Measurements from ENCODE around the gene GPR45. TPM values are rescaled to one million over a fixed set of nuclear protein-coding genes. Genes with fewer than 3 reads are reported as not detected.
A peak's percentile ranks its signal among the peaks of the same experiment; 100 is the strongest.

The GPR45 gene
- total RNA-seq: not detected

GRCh38 chr2:105241443-105241842 lies at the start of gene GPR45:
TSS of gene GPR45 (plus strand) at chr2:105241743. CDS start at chr2:105241859, 116 bp downstream.
- Mint-ChIP-seq H3K27me3 (peaks cover 21% of the 10 kb centered on the region), H3K4me3 (no peak within 1 kb of the TSS), H3K27ac (no peak within 1 kb of the TSS), H3K9me3 (no peaks in the 10 kb centered on the region), H3K4me1 (peaks cover 10% of the 10 kb centered on the region), H3K36me3 (no peaks in the 10 kb centered on the region)
- no peak for DNase-seq

GRCh38 chr2:105194022-105194675 lies 47.4 kb upstream of the GPR45 start:
- Mint-ChIP-seq H3K36me3 (peaks cover 5% of the 10 kb centered on the region), H3K27ac (no peak overlapping the region), H3K9me3 (peaks cover 20% of the 10 kb centered on the region), H3K27me3 (peaks cover 27% of the 10 kb centered on the region), H3K4me1 (no peaks in the 10 kb centered on the region), H3K4me3 (no peak overlapping the region)
- no peak for DNase-seq

- H3K4me1 Mint-ChIP-seq: no peaks in the 10 kb centered on the region
- H3K27ac Mint-ChIP-seq: no peak overlapping the region
- H3K9me3 Mint-ChIP-seq: peaks cover 11% of the 10 kb centered on the region
- no peaks in the 10 kb centered on the region for H3K36me3 Mint-ChIP-seq
- H3K27me3 Mint-ChIP-seq: peaks cover 11% of the 10 kb centered on the region
- no peak overlapping the region for H3K4me3 Mint-ChIP-seq
- DNase-seq: no peak
These were observed 44.9 kb upstream of the GPR45 start for GRCh38 chr2:105196651-105197050.

GRCh38 chr2:105215586-105216192 lies 25.9 kb upstream of the GPR45 start:
- peaks cover 4% of the 10 kb centered on the region for H3K4me1 Mint-ChIP-seq
- DNase-seq: no peak
- H3K27ac Mint-ChIP-seq: no peak overlapping the region
- no peaks in the 10 kb centered on the region for H3K9me3 Mint-ChIP-seq
- no peak overlapping the region for H3K4me3 Mint-ChIP-seq
- H3K27me3 Mint-ChIP-seq: no peaks in the 10 kb centered on the region
- H3K36me3 Mint-ChIP-seq: no peaks in the 10 kb centered on the region

- no peak overlapping the region for H3K27ac Mint-ChIP-seq
- no peaks in the 10 kb centered on the region for H3K36me3 Mint-ChIP-seq
- H3K4me1 Mint-ChIP-seq: no peaks in the 10 kb centered on the region
- H3K27me3 Mint-ChIP-seq: peaks cover 4% of the 10 kb centered on the region
- DNase-seq: no peak
- H3K9me3 Mint-ChIP-seq: no peaks in the 10 kb centered on the region
- H3K4me3 Mint-ChIP-seq: no peak overlapping the region
These were observed 20.9 kb upstream of the GPR45 start for GRCh38 chr2:105220604-105221003.

- H3K9me3 Mint-ChIP-seq: no peaks in the 10 kb centered on the region
- H3K4me1 Mint-ChIP-seq: no peaks in the 10 kb centered on the region
- H3K36me3 Mint-ChIP-seq: no peaks in the 10 kb centered on the region
- no peak overlapping the region for H3K4me3 Mint-ChIP-seq
- DNase-seq: no peak
- H3K27me3 Mint-ChIP-seq: peaks cover 4% of the 10 kb centered on the region
- H3K27ac Mint-ChIP-seq: no peak overlapping the region
These were observed 17.1 kb upstream of the GPR45 start for GRCh38 chr2:105224444-105224843.

GRCh38 chr2:105231232-105231619 lies 10.3 kb upstream of the GPR45 start:
- Mint-ChIP-seq H3K4me1 (peaks cover 4% of the 10 kb centered on the region), H3K36me3 (no peaks in the 10 kb centered on the region)

GRCh38 chr2:105235388-105236059 lies 6.0 kb upstream of the GPR45 start:
- H3K27me3 Mint-ChIP-seq: peaks cover 13% of the 10 kb centered on the region
- no peak overlapping the region for H3K27ac Mint-ChIP-seq
- peaks cover 14% of the 10 kb centered on the region for H3K4me1 Mint-ChIP-seq
- no peaks in the 10 kb centered on the region for H3K36me3 Mint-ChIP-seq
- peak; percentile 60 for DNase-seq
- no peaks in the 10 kb centered on the region for H3K9me3 Mint-ChIP-seq
- H3K4me3 Mint-ChIP-seq: no peak overlapping the region

More at GRCh38 chr2:105231232-105231619, 10.3 kb upstream of the GPR45 start:
- no peak overlapping the region for H3K27ac Mint-ChIP-seq
- no peaks in the 10 kb centered on the region for H3K27me3 Mint-ChIP-seq
- no peak overlapping the region for H3K4me3 Mint-ChIP-seq
- no peak for DNase-seq
- H3K9me3 Mint-ChIP-seq: no peaks in the 10 kb centered on the region

GRCh38 chr2:105236060-105236424 lies 5.5 kb upstream of the GPR45 start:
- Mint-ChIP-seq H3K27ac (no peak overlapping the region), H3K9me3 (no peaks in the 10 kb centered on the region), H3K4me3 (no peak overlapping the region), H3K36me3 (no peaks in the 10 kb centered on the region), H3K27me3 (peaks cover 13% of the 10 kb centered on the region), H3K4me1 (peaks cover 14% of the 10 kb centered on the region)
- no peak for DNase-seq

- peaks cover 17% of the 10 kb centered on the region for H3K27me3 Mint-ChIP-seq
- H3K4me3 Mint-ChIP-seq: no peak overlapping the region
These were observed 4.3 kb upstream of the GPR45 start for GRCh38 chr2:105237045-105237765.

GRCh38 chr2:105238664-105239240 lies 2.8 kb upstream of the GPR45 start:
- Mint-ChIP-seq H3K36me3 (no peaks in the 10 kb centered on the region), H3K9me3 (no peaks in the 10 kb centered on the region), H3K27me3 (peaks cover 21% of the 10 kb centered on the region), H3K4me3 (no peak overlapping the region), H3K27ac (no peak overlapping the region), H3K4me1 (peaks cover 14% of the 10 kb centered on the region)
- no peak for DNase-seq

More at GRCh38 chr2:105237045-105237765, 4.3 kb upstream of the GPR45 start:
- H3K9me3 Mint-ChIP-seq: no peaks in the 10 kb centered on the region
- peak; percentile 30 for DNase-seq
- no peak overlapping the region for H3K27ac Mint-ChIP-seq
- no peaks in the 10 kb centered on the region for H3K36me3 Mint-ChIP-seq
- H3K4me1 Mint-ChIP-seq: peaks cover 14% of the 10 kb centered on the region

GRCh38 chr2:105239924-105240323 lies 1.6 kb upstream of the GPR45 start:
- H3K27ac Mint-ChIP-seq: no peak overlapping the region
- H3K9me3 Mint-ChIP-seq: no peaks in the 10 kb centered on the region
- peaks cover 21% of the 10 kb centered on the region for H3K27me3 Mint-ChIP-seq
- H3K4me3 Mint-ChIP-seq: no peak overlapping the region
- H3K36me3 Mint-ChIP-seq: no peaks in the 10 kb centered on the region
- DNase-seq: no peak
- peaks cover 14% of the 10 kb centered on the region for H3K4me1 Mint-ChIP-seq

- H3K4me1 Mint-ChIP-seq: peaks cover 3% of the 10 kb centered on the region
- no peak overlapping the region for H3K4me3 Mint-ChIP-seq
- peaks cover 13% of the 10 kb centered on the region for H3K27me3 Mint-ChIP-seq
- H3K36me3 Mint-ChIP-seq: no peaks in the 10 kb centered on the region
- H3K27ac Mint-ChIP-seq: no peak overlapping the region
- H3K9me3 Mint-ChIP-seq: no peaks in the 10 kb centered on the region
- no peak for DNase-seq
These were observed 897 bp downstream of the GPR45 start for GRCh38 chr2:105242286-105242993.

GRCh38 chr2:105243961-105244360 lies 2.4 kb downstream of the GPR45 start:
- Mint-ChIP-seq H3K27ac (no peak overlapping the region), H3K4me3 (no peak overlapping the region), H3K4me1 (no peaks in the 10 kb centered on the region), H3K27me3 (peaks cover 9% of the 10 kb centered on the region), H3K9me3 (no peaks in the 10 kb centered on the region), H3K36me3 (no peaks in the 10 kb centered on the region)
- no peak for DNase-seq

Data from activated naive CD8-positive, alpha-beta T cell treated with anti-CD3 and anti-CD28 coated beads for 36 hours (primary cell).